ENCODE data around the gene GSG1L.

GSG1L gene

DNA sequence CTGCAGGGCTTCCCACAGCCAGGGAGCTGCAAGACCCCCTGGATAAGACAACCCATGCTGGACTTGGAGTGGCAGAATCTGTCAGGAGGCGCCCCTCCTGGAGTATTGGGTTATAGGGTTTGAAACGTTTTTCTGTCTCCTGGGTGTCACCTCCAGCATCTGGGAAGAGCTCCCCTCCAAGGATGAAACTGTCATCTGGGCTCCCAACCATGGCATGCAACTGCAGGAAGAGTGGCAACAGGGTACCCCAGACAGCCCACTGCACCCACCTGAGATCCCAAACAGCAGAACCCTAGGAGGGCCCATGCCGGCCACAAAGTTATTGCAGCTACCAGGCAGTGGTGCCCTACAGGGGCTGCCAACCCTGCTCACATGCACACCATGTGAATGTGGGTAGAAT lies 636 bp upstream of the GSG1L start:
- peaks cover 20 to 84% (median 55%) of the 10 kb centered on the region in 3 experiments for H3K27me3 ChIP-seq (ENCODE audit: control insufficient read depth in 3 of 3, insufficient read depth in 3 of 3, low read depth in 1 of 3, low read length in 3 of 3)
- no peak overlapping the region for H3K4ac ChIP-seq (ENCODE audit: low read length)
- no peak overlapping the region for H2BK15ac ChIP-seq (ENCODE audit: low read length)
- no peaks in the 10 kb centered on the region for H3K79me1 ChIP-seq (ENCODE audit: low read depth, low read length)
- peaks cover 0 to 3% of the 10 kb centered on the region in 2 donors for H3K4me1 ChIP-seq (ENCODE audit: control insufficient read depth in 2 of 2, insufficient read depth in 1 of 2, low read depth in 1 of 2, low read length in 2 of 2)
- DNase-seq (ENCODE audit: low spot score), result no peak
- no peak overlapping the region for H3K9ac ChIP-seq (ENCODE audit: low read depth, low read length, poor library complexity)
- no peak overlapping the region for H2AK5ac ChIP-seq (ENCODE audit: low read depth, low read length)
- H2BK5ac ChIP-seq (ENCODE audit: low read length), result peak overlapping the region; percentile 35
- no peak overlapping the region for H2BK12ac ChIP-seq (ENCODE audit: low read length)
- no CpG with 5 or more reads among the region's 3 CpGs for WGBS, 2 donors (ENCODE audit: extremely low coverage in 2 of 2, insufficient read length in 2 of 2, insufficient replicate concordance in 1 of 2)
- H3K23ac ChIP-seq (ENCODE audit: low read depth, low read length, poor library complexity), result no peak overlapping the region
- no peaks in the 10 kb centered on the region for H3K36me3 ChIP-seq (replicated peaks in 1 of 2; ENCODE audit: control insufficient read depth in 2 of 2, insufficient read depth in 2 of 2, low read length in 2 of 2)
- no peak overlapping the region for H3K18ac ChIP-seq (ENCODE audit: low read length)
- no peak overlapping the region for H4K8ac ChIP-seq (ENCODE audit: low read depth, low read length)
- H3K9me3 ChIP-seq (replicated peaks in 1 of 2; ENCODE audit: control insufficient read depth in 2 of 2, insufficient read depth in 1 of 2, low read depth in 1 of 2, low read length in 2 of 2), result peaks cover 0 to 2% of the 10 kb centered on the region in 2 donors
- no peak overlapping the region for H2AFZ ChIP-seq (ENCODE audit: low read length)
- no peak overlapping the region for H2BK120ac ChIP-seq (ENCODE audit: low read depth, low read length)
- H4K91ac ChIP-seq (ENCODE audit: low read depth, low read length, poor library complexity), result no peak overlapping the region
- no peak overlapping the region for H3K14ac ChIP-seq (ENCODE audit: low read length)
- no peak overlapping the region for H3K27ac ChIP-seq (replicated peaks; ENCODE audit: low read length)
- H3K4me3 ChIP-seq (ENCODE audit: low read length in 2 of 2), result no peak overlapping the region
- H3K4me2 ChIP-seq (ENCODE audit: insufficient read depth, low read length, poor library complexity, severe bottlenecking), result no peak overlapping the region

DNA sequence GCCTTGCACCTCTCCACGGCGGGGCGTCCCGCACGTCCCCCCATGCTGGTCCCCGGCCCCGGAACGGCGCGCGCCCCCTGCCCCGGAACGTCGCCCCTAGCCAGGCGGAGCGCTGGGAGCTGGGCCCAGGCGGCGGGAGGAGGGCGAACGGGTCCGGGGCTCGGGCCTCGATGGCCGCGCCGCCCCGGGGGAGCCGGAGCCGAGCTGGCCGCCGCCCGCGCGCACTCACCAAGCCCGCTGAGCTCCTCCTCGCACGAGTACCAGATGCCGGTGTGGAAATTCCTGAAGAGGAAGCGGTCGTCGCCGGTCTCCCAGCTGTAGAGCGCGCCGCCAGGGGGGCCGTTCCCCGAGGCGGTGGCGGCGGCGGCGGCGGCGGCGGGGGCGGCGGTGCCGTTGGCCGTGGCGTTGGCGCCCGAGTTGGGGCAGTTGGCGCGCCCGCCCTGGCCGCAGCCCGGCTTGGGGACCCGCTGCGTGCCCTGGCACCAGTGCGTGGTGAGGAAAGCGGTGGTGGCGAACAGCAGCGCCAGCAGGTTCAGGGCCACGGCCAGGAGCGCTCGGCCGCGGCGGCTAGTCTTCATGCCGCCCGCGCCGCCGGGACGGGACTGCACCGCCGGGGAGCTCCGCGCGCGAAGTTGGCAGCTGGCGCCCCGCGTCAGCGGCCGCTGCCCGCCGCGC lies 530 bp downstream of the GSG1L start:
- H3K18ac ChIP-seq (ENCODE audit: low read length), result peak overlapping the region; percentile 9
- H3K4ac ChIP-seq (ENCODE audit: low read length), result no peak overlapping the region
- H2AK5ac ChIP-seq (ENCODE audit: low read depth, low read length), result no peak overlapping the region
- no peak overlapping the region for H3K14ac ChIP-seq (ENCODE audit: low read length)
- no peak overlapping the region for H4K91ac ChIP-seq (ENCODE audit: low read depth, low read length, poor library complexity)
- peak overlapping the region; percentile 92 for H3K4me2 ChIP-seq (ENCODE audit: insufficient read depth, low read length, poor library complexity, severe bottlenecking)
- H2AFZ ChIP-seq (ENCODE audit: low read length), result peak overlapping the region; percentile 66
- peak overlapping the region; percentile 67 for H3K9ac ChIP-seq (ENCODE audit: low read depth, low read length, poor library complexity)
- peaks cover 0 to 2% of the 10 kb centered on the region in 2 donors for H3K9me3 ChIP-seq (replicated peaks in 1 of 2; ENCODE audit: control insufficient read depth in 2 of 2, insufficient read depth in 1 of 2, low read depth in 1 of 2, low read length in 2 of 2)
- no peaks in the 10 kb centered on the region for H3K36me3 ChIP-seq (replicated peaks in 1 of 2; ENCODE audit: control insufficient read depth in 2 of 2, insufficient read depth in 2 of 2, low read length in 2 of 2)
- H2BK120ac ChIP-seq (ENCODE audit: low read depth, low read length), result no peak overlapping the region
- no peaks in the 10 kb centered on the region for H3K79me1 ChIP-seq (ENCODE audit: low read depth, low read length)
- peaks cover 20 to 94% (median 55%) of the 10 kb centered on the region in 3 experiments for H3K27me3 ChIP-seq (ENCODE audit: control insufficient read depth in 3 of 3, insufficient read depth in 3 of 3, low read depth in 1 of 3, low read length in 3 of 3)
- no peak overlapping the region for H2BK12ac ChIP-seq (ENCODE audit: low read length)
- H4K8ac ChIP-seq (ENCODE audit: low read depth, low read length), result no peak overlapping the region
- WGBS, 2 donors (ENCODE audit: extremely low coverage in 2 of 2, insufficient read length in 2 of 2, insufficient replicate concordance in 1 of 2), result no CpG with 5 or more reads among the region's 99 CpGs
- DNase-seq (ENCODE audit: low spot score), result no peak
- peak overlapping the region; percentile 26 to 77 for H3K4me3 ChIP-seq (ENCODE audit: low read length in 2 of 2)
- H3K23ac ChIP-seq (ENCODE audit: low read depth, low read length, poor library complexity), result peak overlapping the region; percentile 18
- H2BK5ac ChIP-seq (ENCODE audit: low read length), result no peak overlapping the region
- H2BK15ac ChIP-seq (ENCODE audit: low read length), result no peak overlapping the region
- H3K27ac ChIP-seq (replicated peaks; ENCODE audit: low read length), result no peak overlapping the region
- H3K4me1 ChIP-seq (ENCODE audit: control insufficient read depth in 2 of 2, insufficient read depth in 1 of 2, low read depth in 1 of 2, low read length in 2 of 2), result peaks cover 0 to 3% of the 10 kb centered on the region in 2 donors

DNA sequence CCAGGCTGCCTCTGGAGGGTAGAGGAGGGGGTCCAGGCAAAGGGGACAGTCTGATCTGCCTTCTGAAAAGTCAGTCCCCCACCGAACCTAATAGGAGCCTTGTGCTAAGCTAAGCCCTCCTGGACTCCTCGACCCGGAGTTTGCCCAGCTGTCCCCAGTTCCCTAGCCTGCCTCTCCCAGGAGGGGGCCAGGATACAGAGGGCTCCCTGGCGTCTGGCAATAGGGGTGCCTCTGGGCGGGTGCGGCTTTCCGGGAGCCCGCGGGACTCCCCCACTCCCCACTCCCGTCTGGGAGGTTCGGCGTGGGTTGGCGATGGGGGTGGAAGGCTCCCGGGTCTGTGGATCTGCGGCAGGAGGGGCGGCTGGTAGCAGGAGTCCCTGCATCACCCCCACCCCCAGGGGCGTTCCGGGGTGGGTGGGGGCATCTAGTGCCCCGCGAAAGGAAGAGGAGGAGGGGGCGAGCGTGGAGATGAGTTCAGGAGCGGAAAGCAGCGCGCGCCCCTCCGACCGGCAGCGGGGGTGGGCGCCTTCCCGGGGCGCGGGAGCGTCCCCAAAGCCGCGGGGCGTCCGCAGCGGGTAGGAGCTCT lies 1.2 kb downstream of the GSG1L start:
- Histone ChIP-seq H3K36me3 (replicated peaks in 1 of 2; ENCODE audit: control insufficient read depth in 2 of 2, insufficient read depth in 2 of 2, low read length in 2 of 2) (no peaks in the 10 kb centered on the region), H3K4me3 (ENCODE audit: low read length in 2 of 2) (peak overlapping the region in 1 of 2 donors; percentile 57)
- WGBS, 2 donors (ENCODE audit: extremely low coverage in 2 of 2, insufficient read length in 2 of 2, insufficient replicate concordance in 1 of 2), result no CpG with 5 or more reads among the region's 39 CpGs

DNA sequence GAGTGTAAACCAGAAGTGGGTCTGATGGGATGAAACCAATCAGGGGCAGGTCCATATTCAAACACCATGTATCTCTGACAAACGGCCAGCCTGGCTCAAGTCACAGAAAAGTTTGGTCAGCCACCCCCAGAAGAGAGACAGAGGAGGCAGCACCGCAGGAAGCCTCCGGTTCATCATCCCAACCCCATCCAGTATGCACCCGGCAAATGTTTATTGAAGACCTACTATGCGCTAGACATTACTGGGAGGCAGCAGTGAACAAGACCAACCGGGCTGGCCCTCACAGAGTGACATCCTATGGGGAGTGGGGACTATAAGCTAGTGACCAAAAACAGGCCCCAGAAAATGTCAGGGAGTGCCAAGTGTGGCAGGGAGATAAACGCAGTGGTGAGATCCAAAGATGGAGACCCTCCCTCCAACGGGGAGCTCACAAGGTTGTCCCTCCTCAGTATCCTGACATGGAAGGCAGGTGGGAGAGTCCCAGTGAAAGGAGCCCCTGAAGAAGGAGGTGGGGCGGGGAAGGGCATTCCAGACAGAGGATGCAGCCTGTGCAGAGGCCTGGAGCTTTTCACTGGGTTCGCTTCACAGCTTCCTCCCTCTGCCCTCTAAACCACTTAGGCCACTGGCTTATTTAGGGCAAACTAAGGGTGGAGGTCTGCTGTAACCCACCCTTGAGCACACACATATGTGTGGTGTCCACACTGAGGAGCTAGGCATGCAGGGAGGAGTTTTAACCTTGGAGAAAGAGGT lies 2.0 kb downstream of the GSG1L start:
- H3K27ac ChIP-seq (replicated peaks; ENCODE audit: low read length), result no peak overlapping the region
- no peak for DNase-seq (ENCODE audit: low spot score)
- WGBS, 2 donors (ENCODE audit: extremely low coverage in 2 of 2, insufficient read length in 2 of 2, insufficient replicate concordance in 1 of 2), result no CpG with 5 or more reads among the region's 10 CpGs

More for the DNA sequence above, 1.2 kb downstream of the GSG1L start:
- Histone ChIP-seq H3K9ac (ENCODE audit: low read depth, low read length, poor library complexity) (no peak overlapping the region), H2AK5ac (ENCODE audit: low read depth, low read length) (no peak overlapping the region), H3K23ac (ENCODE audit: low read depth, low read length, poor library complexity) (peak overlapping the region; percentile 18), H3K27ac (replicated peaks; ENCODE audit: low read length) (no peak overlapping the region), H3K14ac (ENCODE audit: low read length) (no peak overlapping the region), H4K8ac (ENCODE audit: low read depth, low read length) (no peak overlapping the region), H3K18ac (ENCODE audit: low read length) (peak overlapping the region; percentile 25), H3K4me1 (ENCODE audit: control insufficient read depth in 2 of 2, insufficient read depth in 1 of 2, low read depth in 1 of 2, low read length in 2 of 2) (peaks cover 0 to 3% of the 10 kb centered on the region in 2 donors), H3K79me1 (ENCODE audit: low read depth, low read length) (no peaks in the 10 kb centered on the region), H2BK12ac (ENCODE audit: low read length) (no peak overlapping the region), H2BK5ac (ENCODE audit: low read length) (no peak overlapping the region), H3K9me3 (replicated peaks in 1 of 2; ENCODE audit: control insufficient read depth in 2 of 2, insufficient read depth in 1 of 2, low read depth in 1 of 2, low read length in 2 of 2) (peaks cover 0 to 2% of the 10 kb centered on the region in 2 donors), H3K27me3 (ENCODE audit: control insufficient read depth in 3 of 3, insufficient read depth in 3 of 3, low read depth in 1 of 3, low read length in 3 of 3) (peaks cover 20 to 89% (median 55%) of the 10 kb centered on the region in 3 experiments), H3K4ac (ENCODE audit: low read length) (no peak overlapping the region), H2BK15ac (ENCODE audit: low read length) (no peak overlapping the region), H4K91ac (ENCODE audit: low read depth, low read length, poor library complexity) (no peak overlapping the region), H2AFZ (ENCODE audit: low read length) (no peak overlapping the region), H2BK120ac (ENCODE audit: low read depth, low read length) (no peak overlapping the region), H3K4me2 (ENCODE audit: insufficient read depth, low read length, poor library complexity, severe bottlenecking) (peak overlapping the region; percentile 92)
- no peak for DNase-seq (ENCODE audit: low spot score)

More for the DNA sequence above, 2.0 kb downstream of the GSG1L start:
- H2AFZ ChIP-seq (ENCODE audit: low read length), result no peak overlapping the region
- no peak overlapping the region for H4K91ac ChIP-seq (ENCODE audit: low read depth, low read length, poor library complexity)
- H4K8ac ChIP-seq (ENCODE audit: low read depth, low read length), result no peak overlapping the region
- H2BK15ac ChIP-seq (ENCODE audit: low read length), result no peak overlapping the region
- H3K4ac ChIP-seq (ENCODE audit: low read length), result no peak overlapping the region
- H3K4me2 ChIP-seq (ENCODE audit: insufficient read depth, low read length, poor library complexity, severe bottlenecking), result no peak overlapping the region
- H3K4me1 ChIP-seq (ENCODE audit: control insufficient read depth in 2 of 2, insufficient read depth in 1 of 2, low read depth in 1 of 2, low read length in 2 of 2), result peaks cover 0 to 2% of the 10 kb centered on the region in 2 donors
- H3K4me3 ChIP-seq (ENCODE audit: low read length in 2 of 2), result no peak overlapping the region
- H3K27me3 ChIP-seq (ENCODE audit: control insufficient read depth in 3 of 3, insufficient read depth in 3 of 3, low read depth in 1 of 3, low read length in 3 of 3), result peaks cover 20 to 84% (median 53%) of the 10 kb centered on the region in 3 experiments
- H3K79me1 ChIP-seq (ENCODE audit: low read depth, low read length), result no peaks in the 10 kb centered on the region
- no peak overlapping the region for H2BK5ac ChIP-seq (ENCODE audit: low read length)
- no peak overlapping the region for H2AK5ac ChIP-seq (ENCODE audit: low read depth, low read length)
- H3K9me3 ChIP-seq (replicated peaks in 1 of 2; ENCODE audit: control insufficient read depth in 2 of 2, insufficient read depth in 1 of 2, low read depth in 1 of 2, low read length in 2 of 2), result peaks cover 0 to 2% of the 10 kb centered on the region in 2 donors
- no peak overlapping the region for H3K23ac ChIP-seq (ENCODE audit: low read depth, low read length, poor library complexity)
- H3K9ac ChIP-seq (ENCODE audit: low read depth, low read length, poor library complexity), result no peak overlapping the region
- no peak overlapping the region for H3K14ac ChIP-seq (ENCODE audit: low read length)
- no peaks in the 10 kb centered on the region for H3K36me3 ChIP-seq (replicated peaks in 1 of 2; ENCODE audit: control insufficient read depth in 2 of 2, insufficient read depth in 2 of 2, low read length in 2 of 2)
- H2BK120ac ChIP-seq (ENCODE audit: low read depth, low read length), result no peak overlapping the region
- H2BK12ac ChIP-seq (ENCODE audit: low read length), result no peak overlapping the region
- H3K18ac ChIP-seq (ENCODE audit: low read length), result no peak overlapping the region
